HepG2 (cell line): ENCODE results near the gene CDC42EP5. TPM values are rescaled to one million over a fixed set of nuclear protein-coding genes. Genes with fewer than 3 reads are reported as not detected.

ENCODE experiments used
- ARID4A ChIP-seq: sonication (generic); formaldehyde crosslinking; IDR thresholded peaks from 2 replicates; pipeline ENCODE4 v1.5.0; 2020; ENCODE audit warnings: mild to moderate bottlenecking, missing genetic modification reagents, borderline replicate concordance
- ATF1 ChIP-seq: IDR thresholded peaks from 2 replicates; pipeline ENCODE4 v1.6.1; 2016; ENCODE audit warnings: mild to moderate bottlenecking, control low read depth
- ELF1 ChIP-seq: sonication (generic); formaldehyde crosslinking; IDR thresholded peaks from 2 replicates; pipeline ENCODE4 v1.4.0; 2020; ENCODE audit warnings: missing genetic modification reagents
- GLMP ChIP-seq: sonication (generic); formaldehyde crosslinking; IDR thresholded peaks from 2 replicates; pipeline ENCODE4 v1.9.0; 2021; ENCODE audit warnings: missing genetic modification reagents, mild to moderate bottlenecking, borderline replicate concordance
- HNF1B ChIP-seq: sonication (generic); formaldehyde crosslinking; IDR thresholded peaks from 2 replicates; pipeline ENCODE4 v1.5.1; 2020; ENCODE audit warnings: mild to moderate bottlenecking, moderate library complexity, missing genetic modification reagents
- HNRNPK ChIP-seq: fragments of 200-400 bp; formaldehyde crosslinking; IDR thresholded peaks from 2 replicates; pipeline ENCODE4 v1.6.1; 2018; ENCODE audit warnings: low read length, low read depth, moderate library complexity, mild to moderate bottlenecking; ENCODE audit not compliant: poor library complexity, severe bottlenecking
- IKZF5 ChIP-seq: IDR thresholded peaks from 2 replicates; pipeline ENCODE4 v1.6.1; 2018; ENCODE audit warnings: missing genetic modification reagents, mild to moderate bottlenecking, missing compliant biosample characterization
- KDM2A ChIP-seq: sonication (generic); formaldehyde crosslinking; IDR thresholded peaks from 2 replicates; pipeline ENCODE4 v1.4.0; 2020; ENCODE audit warnings: low read depth, missing genetic modification reagents, borderline replicate concordance
- NCOR1 ChIP-seq: fragments of 200-600 bp; sonication (generic); IDR thresholded peaks from 2 replicates; pipeline ENCODE4 v1.7.0; 2017; ENCODE audit warnings: antibody characterized with exemption, low read length, borderline replicate concordance
- SP4 ChIP-seq: sonication (generic); formaldehyde crosslinking; IDR thresholded peaks from 2 replicates; pipeline ENCODE4 v1.8.1; 2023; ENCODE audit warnings: mild to moderate bottlenecking, missing genetic modification reagents
- THAP7 ChIP-seq: sonication (generic); formaldehyde crosslinking; IDR thresholded peaks from 2 replicates; pipeline ENCODE4 v1.8.1; 2023; ENCODE audit warnings: mild to moderate bottlenecking, missing genetic modification reagents
- ZNF234 ChIP-seq: sonication (generic); formaldehyde crosslinking; conservative IDR thresholded peaks from 2 replicates; pipeline ENCODE4 v1.5.1; 2020; ENCODE audit warnings: mild to moderate bottlenecking, missing genetic modification reagents
- polyA plus RNA-seq, 8 experiments: library from polyadenylated mRNA; depleted of rRNA in 3 of 8; stranded (reverse) in 7 of 8; unstranded in 1 of 8; fragments of >200 nt; fragmentation: Illumina TruSeq in 4 of 8; extraction: Trizol in 4 of 8; gene quantifications; 2 replicates each; pipeline versions ENCODE4 v1.2.1 to v1.2.3, GENCODE V29; 2011 to 2016; ENCODE audit warnings: low read depth in 4 of 8, missing spikeins in 1 of 8, mixed read lengths in 1 of 8; ENCODE audit not compliant: insufficient read depth in 1 of 8
- total RNA-seq, 5 experiments: library from RNA; depleted of rRNA; stranded (reverse); fragments of >200 nt; fragmentation: Illumina TruSeq; extraction: Trizol; gene quantifications; 2 replicates each; pipeline ENCODE4 v1.2.3, GENCODE V29; 2016; ENCODE audit warnings: low read depth in 1 of 5

Gene CDC42EP5
- total and polyA plus RNA-seq, 2 of the 13 experiments (the other 11 are each of a cell fraction or from before 2014, with no cell fraction given), result 0.41 to 1.6 TPM

- TF ChIP-seq SP4, result no peak
- peak; percentile 15 for TF ChIP-seq HNRNPK
- TF ChIP-seq GLMP, result no peak
- no peak for TF ChIP-seq IKZF5 (CRISPR knock-in tag)
- TF ChIP-seq KDM2A (CRISPR knock-in tag), result no peak
- TF ChIP-seq ARID4A (CRISPR knock-in tag), result no peak; the same call in 1 of the 2 replicates
- no peak for TF ChIP-seq ATF1 (CRISPR knock-in tag)
- TF ChIP-seq NCOR1, result peak; percentile 41; the same call in 1 of the 2 replicates
- TF ChIP-seq THAP7 (CRISPR knock-in tag), result no peak
- TF ChIP-seq HNF1B, result no peak
- TF ChIP-seq ZNF234 (CRISPR knock-in tag), result no peak
- no peak for TF ChIP-seq ELF1 (CRISPR knock-in tag)
These were observed 52.5 kb downstream of the CDC42EP5 start (continued) for GRCh38 chr19:54420383-54421168.
